Stimulated activated CD8-positive, alpha-beta memory T cell treated with anti-CD3 and anti-CD28 coated beads, Interleukin-7, amount 100 ng/mL, for 1 hour (primary cell): ENCODE results near the gene CHRNB2.

Experiments
- DNase-seq, 2 donors: peaks; one replicate each; pipeline ENCODE4 v3.0.0-alpha.2; 2020; ENCODE audit warnings: low read depth in 2 of 2

Gene CHRNB2

DNA sequence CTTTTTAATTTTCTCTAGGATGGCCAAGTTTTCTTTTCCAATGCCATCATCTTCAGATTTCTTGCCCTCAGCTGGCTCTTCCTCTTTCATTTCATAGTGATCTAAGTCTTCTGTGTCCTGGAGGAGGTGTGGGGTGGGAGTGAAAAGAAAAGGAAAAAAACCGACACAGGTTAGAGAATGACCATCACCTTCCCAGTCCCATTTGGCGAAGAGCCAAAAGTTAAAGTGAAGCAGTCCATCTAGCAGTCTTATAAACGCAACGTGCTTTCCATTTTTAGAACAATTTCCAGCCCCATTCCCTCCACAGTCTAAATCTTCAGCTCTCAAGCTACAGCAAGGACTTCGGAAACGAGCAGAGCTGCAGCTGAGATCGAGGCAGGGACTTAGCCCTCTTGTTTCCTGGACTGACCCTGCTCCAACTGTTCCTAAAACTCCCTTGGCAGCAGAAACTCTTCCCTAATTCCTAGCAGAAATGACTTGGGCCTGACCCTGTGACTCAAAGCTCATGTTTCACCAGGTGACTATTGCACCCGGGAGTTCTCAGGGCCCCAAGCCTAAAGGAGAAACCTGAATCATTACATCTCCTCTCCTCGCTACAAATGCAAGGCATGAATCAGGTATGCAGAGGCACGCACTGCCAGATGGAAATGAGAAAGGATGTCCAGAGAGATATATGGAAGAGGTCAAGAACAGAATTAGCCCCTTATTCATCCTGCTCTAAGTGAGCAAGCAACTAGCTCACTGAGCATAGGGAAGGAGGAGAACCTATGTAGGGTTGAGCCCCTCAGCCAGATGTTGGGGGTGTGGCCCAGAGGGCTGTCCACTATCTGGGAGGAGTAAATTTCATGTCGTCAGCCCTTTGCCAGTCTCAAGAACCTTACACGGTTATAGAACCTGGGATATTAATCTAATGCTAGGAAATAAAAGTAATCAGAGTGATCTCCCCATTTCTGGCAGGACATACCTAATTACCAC lies 14.2 kb upstream of the CHRNB2 start:
- DNase-seq: no peak

DNA sequence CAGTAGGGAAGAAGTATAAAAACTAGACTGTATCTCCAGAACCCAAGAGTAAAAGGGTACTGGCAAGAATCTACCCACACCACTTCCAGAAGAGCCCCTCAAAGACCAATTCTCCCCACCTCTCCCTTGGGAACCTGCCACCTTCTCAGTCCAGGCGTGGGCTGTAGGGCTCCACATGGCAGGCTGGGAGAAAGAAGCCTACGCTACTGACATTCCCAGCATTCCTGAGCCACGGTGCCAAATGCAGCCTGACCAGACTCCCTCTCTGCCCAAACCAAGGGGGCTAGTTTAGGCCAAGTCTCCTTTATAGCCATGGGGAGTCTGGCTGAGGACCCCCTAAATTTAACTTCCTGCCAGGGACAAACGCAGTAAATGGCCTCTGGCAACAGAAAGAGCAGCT lies 11.2 kb upstream of the CHRNB2 start:
- DNase-seq: no peak

GRCh38 chr1:154557248-154557938 lies 10.2 kb upstream of the CHRNB2 start:
- DNase-seq: no peak

GRCh38 chr1:154557939-154558719 lies 9.4 kb upstream of the CHRNB2 start, which contains the start of gene UBE2Q1:
Gene UBE2Q1 (minus strand): TSS chr1:154558662. CDS start chr1:154558553, 109 bp downstream.
- peak; percentile 11 to 14 for DNase-seq

GRCh38 chr1:154558720-154559465 lies 8.7 kb upstream of the CHRNB2 start:
- peak; percentile 99 for DNase-seq

DNA sequence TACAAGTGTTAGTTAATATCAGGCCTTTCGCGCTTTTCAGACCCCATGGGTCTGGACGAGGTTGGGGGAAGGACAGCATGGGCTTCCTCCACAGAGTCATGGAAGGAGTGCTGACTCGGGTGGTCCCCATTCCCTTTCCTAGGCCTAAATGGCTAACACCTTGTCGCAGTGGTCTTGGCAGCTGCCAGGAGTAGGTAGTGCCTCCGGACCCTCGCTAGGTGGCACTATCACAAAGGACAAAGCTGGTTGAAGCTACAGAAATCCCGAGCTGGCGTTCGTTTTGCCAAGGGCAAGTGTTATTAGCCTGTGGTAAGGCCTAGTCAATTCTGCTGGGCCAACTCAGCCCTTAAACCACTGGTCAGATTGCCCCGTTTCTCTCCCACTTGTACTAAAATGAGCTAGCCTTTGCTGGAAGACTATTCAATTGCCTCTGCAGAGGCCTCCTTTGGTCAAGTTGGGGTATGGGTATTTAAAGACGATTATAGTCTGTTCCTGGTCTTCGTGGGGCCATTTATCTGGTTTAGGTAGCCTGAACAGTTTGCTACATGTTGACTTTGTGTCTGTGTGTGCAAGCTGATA lies 8.0 kb upstream of the CHRNB2 start:
- DNase-seq: peak; percentile 53 to 62

DNA sequence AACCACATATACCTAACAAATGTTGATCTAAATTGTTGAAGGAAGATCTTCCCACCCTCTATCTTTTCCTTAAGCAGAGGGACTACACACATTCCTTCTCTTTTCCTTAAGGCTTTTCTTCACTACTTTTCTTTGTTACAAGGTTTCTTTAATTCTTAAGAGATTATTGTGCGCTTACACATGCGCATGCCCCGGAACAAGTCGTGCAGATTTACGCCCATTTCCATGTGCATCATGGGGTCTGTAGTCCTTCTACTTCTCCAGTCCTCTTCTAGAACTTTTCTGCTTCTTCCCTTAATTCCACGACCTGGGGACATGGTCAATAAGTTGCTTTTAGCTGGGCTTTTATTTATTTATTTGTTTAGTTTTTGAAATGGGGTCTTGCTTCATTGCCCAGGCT lies 1.7 kb upstream of the CHRNB2 start:
- DNase-seq: no peak

- no peak for DNase-seq
Measured at GRCh38 chr1:154568157-154568815, 708 bp downstream of the CHRNB2 start.

- no peak for DNase-seq
Measured at GRCh38 chr1:154571244-154571963, 3.8 kb downstream of the CHRNB2 start.

- no peak for DNase-seq
Measured at GRCh38 chr1:154571964-154572288, 4.3 kb downstream of the CHRNB2 start.

DNA sequence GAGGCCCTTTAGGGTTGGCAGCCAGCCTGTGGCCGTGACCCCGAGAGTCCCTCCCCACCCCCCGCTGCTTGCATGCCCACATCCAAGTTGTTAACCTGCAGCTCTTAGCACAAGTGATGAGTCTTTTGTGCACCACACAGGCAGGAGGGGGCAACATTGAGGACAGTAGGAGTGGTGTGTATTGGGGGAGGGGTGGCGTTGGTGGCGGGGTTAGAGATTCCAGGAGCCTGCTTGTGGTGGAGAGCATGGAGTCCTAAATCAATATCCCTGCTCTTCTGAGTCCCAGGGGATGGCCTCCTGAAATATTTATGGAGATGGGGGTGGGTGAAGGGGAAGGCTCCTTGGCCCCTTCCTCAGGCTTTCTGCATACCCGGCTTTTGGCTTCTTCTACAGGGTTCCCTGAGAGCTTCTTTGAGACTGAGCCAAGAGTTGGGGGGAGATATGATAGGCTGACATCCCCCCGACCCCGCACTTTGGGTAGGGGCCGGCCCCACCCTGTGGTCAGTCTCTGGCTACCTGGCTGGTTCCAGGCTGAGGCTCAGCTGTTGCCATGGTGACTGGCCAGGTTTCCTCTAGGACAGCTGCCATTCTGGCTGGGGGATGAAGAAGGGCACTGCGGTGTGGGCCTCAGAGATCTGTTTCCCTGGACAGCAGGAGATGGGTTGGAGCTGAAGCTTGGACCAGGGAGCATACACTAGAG lies 5.0 kb downstream of the CHRNB2 start:
- no peak for DNase-seq

DNA sequence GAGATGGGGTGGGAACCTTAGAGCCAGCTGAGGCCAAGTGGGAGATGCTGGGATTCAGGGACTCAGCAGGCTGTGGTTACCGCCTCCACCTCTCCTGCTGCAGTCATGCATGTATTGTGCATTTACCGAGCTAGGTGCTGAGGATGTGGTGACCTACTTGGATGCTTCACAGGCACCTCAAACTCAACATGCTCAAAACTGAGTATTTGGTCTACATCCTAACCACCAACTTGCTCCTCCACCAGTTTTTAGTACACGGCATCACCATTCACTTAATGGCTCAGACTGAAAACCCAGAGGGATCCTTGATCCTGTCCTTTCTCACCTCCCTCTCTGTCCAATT lies 5.6 kb downstream of the CHRNB2 start:
- no peak for DNase-seq

- no peak for DNase-seq
Measured at GRCh38 chr1:154574716-154575115, 7.1 kb downstream of the CHRNB2 start.

DNA sequence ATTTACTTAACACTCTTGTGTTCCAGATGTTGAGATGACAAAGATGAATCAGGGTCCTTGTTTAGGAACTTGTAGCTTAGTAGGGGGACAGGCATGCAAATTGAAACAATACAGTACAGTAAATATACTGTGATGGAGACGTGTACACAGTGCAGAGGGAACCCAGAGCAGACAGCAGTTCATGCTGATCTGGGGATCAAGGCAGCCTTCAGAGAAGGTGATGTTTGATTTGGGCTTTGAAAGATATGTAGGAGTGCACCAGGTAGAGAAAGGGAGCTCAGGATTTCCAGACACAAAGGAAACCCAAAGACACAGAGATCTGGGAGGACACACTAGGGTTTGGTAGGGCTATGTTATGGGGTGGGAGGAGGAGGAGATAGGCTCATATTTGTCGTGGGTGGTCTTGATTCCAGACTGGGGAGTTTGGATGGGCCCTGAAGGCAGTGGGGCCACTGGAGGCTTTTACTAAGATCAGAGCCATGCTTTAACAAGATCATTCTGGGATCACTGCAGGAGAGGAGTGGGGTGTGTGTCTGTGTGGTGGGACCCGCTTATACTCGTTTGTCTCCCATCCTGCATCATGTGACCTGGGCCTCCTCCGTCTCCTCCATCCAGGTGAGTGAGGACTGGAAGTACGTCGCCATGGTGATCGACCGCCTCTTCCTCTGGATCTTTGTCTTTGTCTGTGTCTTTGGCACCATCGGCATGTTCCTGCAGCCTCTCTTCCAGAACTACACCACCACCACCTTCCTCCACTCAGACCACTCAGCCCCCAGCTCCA lies 7.8 kb downstream of the CHRNB2 start:
- no peak for DNase-seq

DNA sequence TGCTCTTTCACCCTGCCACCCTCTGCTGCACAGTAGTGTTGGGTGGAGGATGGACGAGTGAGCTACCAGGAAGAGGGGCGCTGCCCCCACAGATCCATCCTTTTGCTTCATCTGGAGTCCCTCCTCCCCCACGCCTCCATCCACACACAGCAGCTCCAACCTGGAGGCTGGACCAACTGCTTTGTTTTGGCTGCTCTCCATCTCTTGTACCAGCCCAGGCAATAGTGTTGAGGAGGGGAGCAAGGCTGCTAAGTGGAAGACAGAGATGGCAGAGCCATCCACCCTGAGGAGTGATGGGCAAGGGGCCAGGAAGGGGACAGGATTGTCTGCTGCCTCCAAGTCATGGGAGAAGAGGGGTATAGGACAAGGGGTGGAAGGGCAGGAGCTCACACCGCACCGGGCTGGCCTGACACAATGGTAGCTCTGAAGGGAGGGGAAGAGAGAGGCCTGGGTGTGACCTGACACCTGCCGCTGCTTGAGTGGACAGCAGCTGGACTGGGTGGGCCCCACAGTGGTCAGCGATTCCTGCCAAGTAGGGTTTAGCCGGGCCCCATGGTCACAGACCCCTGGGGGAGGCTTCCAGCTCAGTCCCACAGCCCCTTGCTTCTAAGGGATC lies 8.5 kb downstream of the CHRNB2 start:
- DNase-seq: no peak

GRCh38 chr1:154577346-154578057 lies 9.9 kb downstream of the CHRNB2 start:
- DNase-seq: no peak

DNA sequence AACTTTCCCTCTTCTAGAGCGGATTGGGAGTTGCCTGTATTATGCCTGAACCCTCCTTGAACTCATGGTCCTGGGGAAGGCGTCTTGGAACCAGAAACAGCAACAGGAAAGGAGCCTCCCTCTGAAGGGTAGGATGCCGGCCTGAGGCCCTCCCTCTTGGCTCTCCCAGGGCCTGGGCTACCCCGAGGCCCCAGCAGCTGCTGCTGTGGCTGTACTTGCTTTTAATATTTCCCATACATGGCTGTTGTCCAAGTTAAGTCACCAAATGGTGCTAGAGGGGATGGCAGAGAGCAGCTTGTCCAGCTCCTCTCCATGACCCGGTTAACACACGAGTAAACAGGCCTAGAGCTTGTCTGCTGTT lies 10.5 kb downstream of the CHRNB2 start:
- no peak for DNase-seq

DNA sequence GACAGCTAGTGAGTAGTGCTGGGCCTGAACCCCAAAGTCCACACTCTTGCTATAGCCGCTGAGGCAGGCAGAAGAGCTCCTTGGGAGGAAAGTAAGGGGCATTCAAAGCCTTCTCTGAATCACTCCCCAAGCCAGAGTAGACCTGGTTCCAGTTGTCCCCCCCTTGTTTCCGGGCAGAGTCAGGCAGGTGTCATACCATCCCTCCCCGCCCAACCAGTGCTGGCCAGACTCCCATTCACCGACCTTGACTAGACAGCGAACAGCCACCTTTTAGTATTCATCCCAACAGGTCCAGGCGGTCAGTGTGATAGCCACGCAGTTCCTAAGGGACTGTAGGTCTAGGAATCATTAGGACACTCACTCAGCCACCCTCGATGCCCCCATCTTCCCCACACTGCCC lies 11.8 kb downstream of the CHRNB2 start:
- no peak for DNase-seq
